B cell (primary cell): ENCODE results near the gene PDCD2L. TPM values are rescaled to one million over a fixed set of nuclear protein-coding genes. Genes with fewer than 3 reads are reported as not detected.

ENCODE experiments used
- ATAC-seq: fragments of 200-7000 bp; cut with Tn5 transposase; one replicate; pipeline ENCODE4 v1.10.0; 2021; ENCODE audit warnings: low read depth, mild to moderate bottlenecking, moderate number of reproducible peaks, moderate library complexity
- CTCF ChIA-PET: fragments of 350-600 bp; sonication (Branson Sonifier 250); formaldehyde crosslinking; loops from one replicate; lab custom pipeline; 2021; ENCODE audit warnings: antibody characterized with exemption, inconsistent platforms; lab: Charles Lee
- POLR2A ChIA-PET: fragments of 350-600 bp; sonication (Branson Sonifier 250); formaldehyde crosslinking; loops from one replicate; lab custom pipeline; 2021; ENCODE audit warnings: antibody characterized with exemption; lab: Charles Lee
- DNase-seq: peaks from one replicate; pipeline ENCODE4 v3.0.0; 2013
- H2AFZ ChIP-seq: 2 replicates; pipeline ENCODE4 v1.6.1; 2012; ENCODE audit warnings: mild to moderate bottlenecking, low read depth, low read length; ENCODE audit not compliant: insufficient read depth, poor library complexity, severe bottlenecking
- H3K27ac ChIP-seq, 2 donors: 1 replicate in 1 of 2; 2 replicates in 1 of 2; pipeline ENCODE4 v1.5.1; 2012 to 2013; ENCODE audit warnings: low read length in 2 of 2, mild to moderate bottlenecking in 2 of 2, moderate library complexity in 1 of 2
- H3K27me3 ChIP-seq, 4 experiments: fragments of 200-600 bp in 1 of 4; sonication (generic) in 1 of 4; replicated peaks in 1 of 4; 1 replicate in 2 of 4; 2 replicates in 2 of 4; pipeline versions ENCODE4 v1.6.1 to v1.7.0; 2013 to 2016; ENCODE audit warnings: low read length in 3 of 4, mild to moderate bottlenecking in 2 of 4, mixed read lengths in 1 of 4, moderate library complexity in 1 of 4; ENCODE audit not compliant: insufficient read depth in 4 of 4, control insufficient read depth in 3 of 4; ENCODE audit errors: control extremely low read depth in 1 of 4
- H3K36me3 ChIP-seq, 2 experiments: replicated peaks in 1 of 2; 1 replicate in 1 of 2; 2 replicates in 1 of 2; pipeline versions ENCODE4 v1.6.1 to v1.7.1; 2013; ENCODE audit warnings: low read length in 1 of 2; ENCODE audit not compliant: insufficient read depth in 2 of 2, control insufficient read depth in 1 of 2; ENCODE audit errors: control extremely low read depth in 1 of 2, extremely low read depth in 1 of 2
- H3K4me1 ChIP-seq, 2 donors: fragments of 200-600 bp in 1 of 2; sonication (generic) in 1 of 2; 1 replicate in 1 of 2; 2 replicates in 1 of 2; pipeline versions ENCODE4 v1.5.1 to v1.6.1; 2013 to 2017; ENCODE audit warnings: low read length in 2 of 2; ENCODE audit not compliant: control insufficient read depth in 2 of 2, insufficient read depth in 2 of 2
- H3K4me2 ChIP-seq: replicated peaks from 2 replicates; pipeline ENCODE3; 2012; ENCODE audit warnings: mild to moderate bottlenecking, low read depth, low read length; ENCODE audit not compliant: poor library complexity, severe bottlenecking
- H3K4me3 ChIP-seq, 5 experiments: fragments of 200-600 bp in 1 of 5; sonication (generic) in 1 of 5; 1 replicate in 3 of 5; 2 replicates in 2 of 5; pipeline versions ENCODE4 v1.5.1 to v1.7.0; 2011 to 2016; ENCODE audit warnings: low read length in 4 of 5, mild to moderate bottlenecking in 4 of 5, low read depth in 2 of 5, control low read depth in 1 of 5, moderate library complexity in 1 of 5; ENCODE audit not compliant: insufficient read depth in 1 of 5; ENCODE audit errors: control extremely low read depth in 1 of 5, extremely low read depth in 1 of 5
- H3K79me2 ChIP-seq: fragments of 200-600 bp; sonication (generic); one replicate; pipeline ENCODE4 v1.6.0; 2016; ENCODE audit warnings: low read length; ENCODE audit not compliant: control insufficient read depth, insufficient read depth
- H3K9ac ChIP-seq: fragments of 200-600 bp; sonication (generic); 2 replicates; pipeline ENCODE4 v1.6.1; 2017; ENCODE audit warnings: mild to moderate bottlenecking, low read length, moderate library complexity
- H3K9me3 ChIP-seq, 3 donors: one replicate each; pipeline versions ENCODE4 v1.6.1 to v1.7.1; 2013; ENCODE audit warnings: low read length in 2 of 3; ENCODE audit not compliant: control insufficient read depth in 2 of 3, insufficient read depth in 1 of 3; ENCODE audit errors: control extremely low read depth in 1 of 3
- H4K20me1 ChIP-seq: 2 replicates; pipeline ENCODE4 v1.6.0; 2012; ENCODE audit warnings: mild to moderate bottlenecking, low read length; ENCODE audit not compliant: insufficient read depth, control insufficient read depth, poor library complexity, severe bottlenecking
- H3K27ac Mint-ChIP-seq: one replicate; pipeline ENCODE4 v1.8.0; 2021; ENCODE audit warnings: mixed read lengths
- H3K27me3 Mint-ChIP-seq: one replicate; pipeline ENCODE4 v1.8.0; 2021; ENCODE audit warnings: mixed read lengths
- H3K4me1 Mint-ChIP-seq: one replicate; pipeline ENCODE4 v1.8.0; 2021; ENCODE audit warnings: mixed read lengths
- H3K4me3 Mint-ChIP-seq: one replicate; pipeline ENCODE4 v1.8.0; 2021; ENCODE audit warnings: mixed read lengths
- H3K9me3 Mint-ChIP-seq: one replicate; pipeline ENCODE4 v1.8.0; 2022; ENCODE audit warnings: mixed read lengths; ENCODE audit not compliant: insufficient read depth
- EZH2 ChIP-seq: IDR thresholded peaks from 2 replicates; pipeline ENCODE4 v1.6.1; 2012; ENCODE audit warnings: borderline replicate concordance, low read depth, mild to moderate bottlenecking, moderate library complexity, low read length; ENCODE audit not compliant: insufficient read depth, poor library complexity, severe bottlenecking
- WGBS: methylation state at CpG from one replicate; pipeline ENCODE4 v1.1.5; 2013; ENCODE audit warnings: missing lambda C conversion rate; ENCODE audit not compliant: insufficient coverage; 5-methylcytosine and 5-hydroxymethylcytosine counted together
- intact Hi-C: fragments of 100-400 bp; cut with micrococcal nuclease; formaldehyde crosslinking; loops from one replicate; pipeline ENCODE4 v1.10.0; 2022
- polyA plus RNA-seq: library from polyadenylated mRNA; depleted of rRNA; stranded (reverse); fragments of >200 nt; gene quantifications from 2 replicates; pipeline ENCODE4 v1.2.3, GENCODE V29; 2012
- total RNA-seq, 2 donors: library from RNA; stranded (reverse); fragments of 120-200 nt in 1 of 2; gene quantifications; 1 replicate in 1 of 2; 2 replicates in 1 of 2; pipeline versions ENCODE4 v1.2.3 to v1.2.4, GENCODE V29; 2013 to 2022
- TF ChIP-seq, protein P1 (sequence below): fragments of 200-600 bp; IDR thresholded peaks from one replicate; pipeline ENCODE4 v1.8.0; 2022; ENCODE audit warnings: antibody characterized with exemption, mild to moderate bottlenecking

PDCD2L gene
- total and polyA plus RNA-seq, 2 donors (not counting 1 experiment from before 2014, with no cell fraction given), result 11.3 to 16.7 TPM

DNA sequence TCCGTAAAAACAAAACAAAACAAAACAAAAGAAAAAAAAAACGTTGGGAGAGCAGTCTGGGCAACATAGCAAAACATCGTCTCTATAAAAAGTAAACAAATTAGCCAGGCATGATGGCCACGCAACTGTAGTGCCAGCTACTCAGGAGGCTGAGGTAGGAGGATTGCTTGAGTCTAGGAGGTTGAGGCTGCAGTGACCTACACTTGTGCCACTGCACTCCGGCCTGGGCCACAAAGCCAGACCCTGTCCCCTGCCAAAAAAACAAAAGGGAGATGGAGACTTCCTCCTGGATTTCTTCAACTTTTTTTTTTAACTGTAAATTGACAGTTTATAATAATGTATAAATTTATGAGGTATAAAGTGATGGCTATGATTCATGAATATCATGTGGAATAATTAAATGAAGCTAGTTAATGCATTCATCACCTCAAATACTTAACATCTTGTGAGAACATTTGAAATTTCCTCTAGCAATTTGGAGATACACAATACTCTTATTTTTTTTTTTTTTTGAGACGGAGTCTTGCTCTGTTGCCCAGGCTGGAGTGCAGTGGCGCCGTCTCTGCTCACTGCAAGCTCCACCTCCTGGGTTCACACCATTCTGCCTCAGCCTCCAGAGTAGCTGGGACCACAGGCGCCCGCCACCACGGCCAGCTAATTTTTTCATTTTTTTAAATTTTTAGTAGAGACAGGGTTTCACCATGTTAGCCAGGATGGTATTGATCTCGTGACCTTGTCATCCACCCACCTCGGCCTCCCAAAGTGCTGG is 1.9 kb downstream of the PDCD2L start:
- Histone ChIP-seq H3K9me3 (no peaks in the 10 kb centered on the region), H3K4me1 (peaks cover 0 to 18% of the 10 kb centered on the region in 2 donors), H3K79me2 (peaks cover 22% of the 10 kb centered on the region), H2AFZ (no peak overlapping the region), H3K36me3 (peaks cover 2 to 7% of the 10 kb centered on the region in 2 experiments), H3K27ac (no peak overlapping the region), H3K4me2 (no peak overlapping the region), H4K20me1 (no peaks in the 10 kb centered on the region), H3K9ac (no peak overlapping the region), H3K4me3 (no peak overlapping the region), H3K27me3 (no peaks in the 10 kb centered on the region)
- no peak overlapping the region for H3K4me3 Mint-ChIP-seq
- TF ChIP-seq, protein P1, sequence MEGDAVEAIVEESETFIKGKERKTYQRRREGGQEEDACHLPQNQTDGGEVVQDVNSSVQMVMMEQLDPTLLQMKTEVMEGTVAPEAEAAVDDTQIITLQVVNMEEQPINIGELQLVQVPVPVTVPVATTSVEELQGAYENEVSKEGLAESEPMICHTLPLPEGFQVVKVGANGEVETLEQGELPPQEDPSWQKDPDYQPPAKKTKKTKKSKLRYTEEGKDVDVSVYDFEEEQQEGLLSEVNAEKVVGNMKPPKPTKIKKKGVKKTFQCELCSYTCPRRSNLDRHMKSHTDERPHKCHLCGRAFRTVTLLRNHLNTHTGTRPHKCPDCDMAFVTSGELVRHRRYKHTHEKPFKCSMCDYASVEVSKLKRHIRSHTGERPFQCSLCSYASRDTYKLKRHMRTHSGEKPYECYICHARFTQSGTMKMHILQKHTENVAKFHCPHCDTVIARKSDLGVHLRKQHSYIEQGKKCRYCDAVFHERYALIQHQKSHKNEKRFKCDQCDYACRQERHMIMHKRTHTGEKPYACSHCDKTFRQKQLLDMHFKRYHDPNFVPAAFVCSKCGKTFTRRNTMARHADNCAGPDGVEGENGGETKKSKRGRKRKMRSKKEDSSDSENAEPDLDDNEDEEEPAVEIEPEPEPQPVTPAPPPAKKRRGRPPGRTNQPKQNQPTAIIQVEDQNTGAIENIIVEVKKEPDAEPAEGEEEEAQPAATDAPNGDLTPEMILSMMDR, result no peak
- TF ChIP-seq EZH2, result no peak
- WGBS, result 92% methylated on average over 7 of the region's 13 CpGs
- no peaks in the 10 kb centered on the region for H3K27me3 Mint-ChIP-seq
- H3K27ac Mint-ChIP-seq, result no peak overlapping the region
- DNase-seq (no peak), ATAC-seq (no peak)
- intact Hi-C loops, result no loop called here
- CTCF ChIA-PET, result interaction anchor here (0.7 kb wide), 1 partner anchor 9 kb away, joined by 3 read pairs; no protein-coding TSS in a partner anchor
- peaks cover 26% of the 10 kb centered on the region for H3K4me1 Mint-ChIP-seq
- no peaks in the 10 kb centered on the region for H3K9me3 Mint-ChIP-seq
- POLR2A ChIA-PET, result no interaction called here

DNA sequence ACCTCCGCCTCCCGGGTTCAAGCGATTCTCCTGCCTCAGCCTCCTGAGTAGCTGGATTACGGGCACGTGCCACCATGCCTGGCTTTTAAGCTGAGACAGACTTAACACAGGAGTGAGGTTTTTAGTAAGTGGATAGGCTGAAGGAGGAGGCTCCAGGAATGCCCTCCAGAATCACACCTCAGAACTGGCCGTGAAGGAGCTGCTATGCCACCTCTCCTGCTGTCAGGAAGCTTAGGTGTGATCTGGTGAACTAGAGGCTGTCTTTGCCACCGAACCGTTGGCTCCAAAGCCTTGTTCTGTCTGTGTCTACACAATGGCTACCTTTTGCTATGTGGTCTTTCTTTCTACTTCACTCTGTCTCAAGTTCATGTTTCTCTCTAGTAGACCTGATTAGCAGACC is 4.2 kb downstream of the PDCD2L start:
- DNase-seq, result no peak
- Mint-ChIP-seq H3K27me3 (no peaks in the 10 kb centered on the region), H3K9me3 (no peaks in the 10 kb centered on the region), H3K27ac (no peak overlapping the region), H3K4me3 (no peak overlapping the region), H3K4me1 (peaks cover 26% of the 10 kb centered on the region)
- Histone ChIP-seq H4K20me1 (no peaks in the 10 kb centered on the region), H3K4me2 (no peak overlapping the region), H3K27ac (no peak overlapping the region), H3K4me1 (peaks cover 0 to 18% of the 10 kb centered on the region in 2 donors), H3K9ac (no peak overlapping the region), H2AFZ (no peak overlapping the region), H3K27me3 (no peaks in the 10 kb centered on the region), H3K79me2 (peaks cover 28% of the 10 kb centered on the region), H3K36me3 (peaks cover 2 to 9% of the 10 kb centered on the region in 2 experiments), H3K9me3 (no peaks in the 10 kb centered on the region), H3K4me3 (no peak overlapping the region)
- ChIA-PET POLR2A (interaction anchor here (0.7 kb wide), 1 partner anchor 21 kb away, joined by 3 read pairs; no protein-coding TSS in a partner anchor), CTCF (no interaction called here)
- intact Hi-C loops, result no loop called here
- no peak for ATAC-seq
- 100% methylated on average over 8 of the region's 8 CpGs for WGBS
- TF ChIP-seq, protein P1, result no peak
- TF ChIP-seq EZH2, result no peak
